ENCODE measurements around the gene RLN3.
"Not testable (repeated sequence)": the region's sequence is repeated elsewhere in the genome, so short reads cannot be mapped to it uniquely, and the experiment has no call there.

DNA sequence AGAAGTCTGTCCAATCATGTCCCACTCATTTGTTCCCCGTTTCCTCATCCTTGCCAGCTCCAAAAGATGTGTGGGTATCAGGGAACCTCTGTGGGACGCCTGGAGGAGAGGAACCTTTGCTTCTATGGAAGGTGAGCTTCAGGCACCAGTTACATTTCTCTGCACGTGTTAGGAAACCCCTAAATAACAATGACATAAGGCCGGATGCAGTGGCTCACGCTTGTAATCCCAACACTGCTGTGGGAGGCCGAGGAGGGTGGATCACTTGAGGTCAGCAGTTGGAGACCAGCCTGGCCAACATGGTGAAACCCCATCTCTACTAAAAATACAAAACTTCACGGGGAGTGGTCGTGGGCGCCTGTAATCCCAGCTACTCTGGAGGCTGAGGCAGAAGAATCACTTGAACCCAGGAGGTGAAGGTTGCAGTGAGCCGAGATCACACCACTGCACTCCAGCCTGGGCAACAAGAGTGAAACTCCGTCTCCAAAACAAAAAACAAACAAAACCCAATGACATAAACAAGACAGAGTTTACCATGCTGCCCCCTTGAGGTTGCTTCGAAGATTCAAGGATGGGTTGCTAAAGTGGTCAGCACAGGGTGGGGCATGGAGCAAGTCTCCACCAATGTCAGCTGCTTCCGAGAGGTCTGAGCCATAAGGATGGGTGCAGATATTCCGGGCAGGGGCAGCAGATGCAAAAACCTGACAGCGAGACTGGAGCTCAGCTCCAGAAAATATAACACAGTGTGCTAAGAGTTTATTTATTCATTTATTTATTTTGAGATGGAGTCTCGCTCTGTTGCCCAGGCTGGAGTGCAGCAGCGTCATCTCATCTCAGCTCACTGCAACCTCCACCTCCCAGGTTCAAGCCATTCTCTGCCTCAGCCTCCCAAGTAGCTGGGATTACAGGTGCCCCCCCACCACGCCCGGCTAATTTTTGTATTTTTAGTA lies 15.0 kb downstream of the RLN3 start:
- TF ChIP-seq SUZ12 (IDR thresholded peaks at IDR 0.05; ENCODE audit: extremely low read depth, insufficient read depth, insufficient read length); ZNF274 (IDR thresholded peaks at IDR 0.05; ENCODE audit: low read depth, low read length): not testable (repeated sequence)
